GM23338 (cell line): ENCODE results near the gene TASOR2. TPM values are rescaled to one million over a fixed set of nuclear protein-coding genes. Genes with fewer than 3 reads are reported as not detected.

Experiments used
- ATAC-seq: fragments of 200-7000 bp; cut with Tn5 transposase; 3 replicates; pipeline ENCODE4 v1.9.1; 2020
- DNase-seq: peaks from one replicate; pipeline ENCODE4 v3.0.0-alpha.2; 2015; ENCODE audit warnings: low spot score
- H2AFZ ChIP-seq: fragments of 200-600 bp; sonication (generic); 2 replicates; pipeline ENCODE4 v1.8.0; 2016; ENCODE audit warnings: antibody characterized with exemption, mild to moderate bottlenecking, moderate library complexity
- H3F3A ChIP-seq: fragments of 200-600 bp; sonication (generic); replicated peaks from 2 replicates; pipeline ENCODE4 v1.8.0; 2017; ENCODE audit warnings: antibody characterized with exemption, mixed run types, low read depth
- H3K27ac ChIP-seq: fragments of 200-600 bp; sonication (generic); 2 replicates; pipeline ENCODE4 v1.6.1; 2016; ENCODE audit warnings: low read depth
- H3K27me3 ChIP-seq: fragments of 200-600 bp; sonication (generic); 2 replicates; pipeline ENCODE4 v1.8.0; 2016; ENCODE audit warnings: mild to moderate bottlenecking, mixed run types, moderate library complexity; ENCODE audit not compliant: insufficient read depth
- H3K36me3 ChIP-seq: fragments of 200-600 bp; sonication (generic); 2 replicates; pipeline ENCODE4 v1.8.0; 2016; ENCODE audit warnings: mild to moderate bottlenecking; ENCODE audit not compliant: insufficient read depth
- H3K4me1 ChIP-seq: fragments of 200-600 bp; sonication (generic); 2 replicates; pipeline ENCODE4 v1.8.0; 2016; ENCODE audit warnings: mild to moderate bottlenecking, moderate library complexity; ENCODE audit not compliant: insufficient read depth
- H3K4me2 ChIP-seq: fragments of 200-600 bp; sonication (generic); 2 replicates; pipeline ENCODE4 v1.7.1; 2017; ENCODE audit warnings: mixed run types
- H3K4me3 ChIP-seq: fragments of 200-600 bp; sonication (generic); 2 replicates; pipeline ENCODE4 v1.6.1; 2016; ENCODE audit warnings: mixed run types
- H3K79me2 ChIP-seq: fragments of 200-600 bp; sonication (generic); replicated peaks from 2 replicates; pipeline ENCODE4 v1.8.0; 2017; ENCODE audit warnings: mild to moderate bottlenecking; ENCODE audit not compliant: insufficient read depth
- H3K9me2 ChIP-seq: fragments of 200-600 bp; sonication (generic); 2 replicates; pipeline ENCODE4 v1.8.0; 2017; ENCODE audit not compliant: insufficient read depth
- H4K20me1 ChIP-seq: fragments of 200-600 bp; sonication (generic); replicated peaks from 2 replicates; pipeline ENCODE4 v1.8.0; 2017; ENCODE audit warnings: mild to moderate bottlenecking; ENCODE audit not compliant: insufficient read depth
- H3K27ac Mint-ChIP-seq: 2 replicates; pipeline ENCODE4 v1.8.0; 2020; ENCODE audit warnings: inconsistent platforms, mild to moderate bottlenecking, moderate library complexity, mixed read lengths
- H3K27me3 Mint-ChIP-seq: 3 replicates; pipeline ENCODE4 v1.8.0; 2022; ENCODE audit warnings: low read depth, mild to moderate bottlenecking, moderate library complexity, mixed read lengths, inconsistent platforms; ENCODE audit not compliant: insufficient read depth, poor library complexity
- H3K36me3 Mint-ChIP-seq: 3 replicates; pipeline ENCODE4 v1.8.0; 2021; ENCODE audit warnings: low read depth, mild to moderate bottlenecking, inconsistent platforms, moderate library complexity, mixed read lengths
- H3K4me1 Mint-ChIP-seq: 3 replicates; pipeline ENCODE4 v1.8.0; 2020; ENCODE audit warnings: mild to moderate bottlenecking, inconsistent platforms, mixed read lengths
- H3K4me3 Mint-ChIP-seq: 3 replicates; pipeline ENCODE4 v1.8.0; 2021; ENCODE audit warnings: moderate library complexity, mild to moderate bottlenecking, inconsistent platforms, mixed read lengths
- H3K9me3 Mint-ChIP-seq: 3 replicates; pipeline ENCODE4 v1.8.0; 2020; ENCODE audit warnings: moderate library complexity, mild to moderate bottlenecking, inconsistent platforms, mixed read lengths
- CREB1 ChIP-seq: fragments of 250-450 bp; sonication (Bioruptor Pico); IDR thresholded peaks from 2 replicates; pipeline ENCODE4 v1.5.0; 2020; ENCODE audit warnings: low read depth, mild to moderate bottlenecking, moderate library complexity
- EZH2 ChIP-seq: fragments of 200-600 bp; sonication (generic); IDR thresholded peaks from one replicate; pipeline ENCODE4 v1.8.0; 2017; ENCODE audit warnings: antibody characterized with exemption, mild to moderate bottlenecking, low read depth; ENCODE audit not compliant: unreplicated experiment
- EZH2phosphoT487 ChIP-seq: fragments of 200-600 bp; sonication (generic); IDR thresholded peaks from one replicate; pipeline ENCODE4 v1.8.1; 2018; ENCODE audit warnings: antibody characterized with exemption; ENCODE audit not compliant: unreplicated experiment
- JUNB ChIP-seq: IDR thresholded peaks from one replicate; pipeline ENCODE4 v1.6.1; 2016; ENCODE audit warnings: antibody characterized with exemption; ENCODE audit not compliant: unreplicated experiment
- NANOG ChIP-seq: IDR thresholded peaks from 2 replicates; pipeline ENCODE4 v1.6.1; 2016; ENCODE audit warnings: antibody characterized with exemption, borderline replicate concordance
- POLR2AphosphoS5 ChIP-seq: IDR thresholded peaks from 2 replicates; pipeline ENCODE4 v1.6.1; 2016; ENCODE audit warnings: antibody characterized with exemption, low read depth
- STAT1 ChIP-seq: IDR thresholded peaks from one replicate; pipeline ENCODE4 v1.6.1; 2016; ENCODE audit warnings: antibody characterized with exemption; ENCODE audit not compliant: unreplicated experiment
- ZNF114 ChIP-seq: fragments of 250-450 bp; sonication (Bioruptor Pico); IDR thresholded peaks from 2 replicates; pipeline ENCODE4 v1.5.0; 2020; ENCODE audit warnings: mild to moderate bottlenecking, moderate library complexity
- ZNF331 ChIP-seq: fragments of 250-450 bp; sonication (Bioruptor Pico); IDR thresholded peaks from 2 replicates; pipeline ENCODE4 v1.5.0; 2020; ENCODE audit warnings: low read depth, mild to moderate bottlenecking, moderate library complexity
- polyA plus RNA-seq: library from polyadenylated mRNA; unstranded; fragments of >200 nt; fragmentation: Nextera tagmentation; extraction: Ambion mirVana; gene quantifications from 2 replicates; pipeline ENCODE4 v1.2.1, GENCODE V29; 2016
- total RNA-seq: library from RNA; depleted of rRNA; stranded (reverse); fragments of >200 nt; shearing (Covaris generic); gene quantifications from 2 replicates; pipeline ENCODE4 v1.2.3, GENCODE V29; 2014
- TF ChIP-seq, protein P1 (sequence below): IDR thresholded peaks from 2 replicates; pipeline ENCODE4 v1.6.1; 2016; ENCODE audit warnings: antibody characterized with exemption
- TF ChIP-seq, protein P2 (sequence below): fragments of 250-450 bp; sonication (Bioruptor Pico); IDR thresholded peaks from 2 replicates; pipeline ENCODE4 v1.5.0; 2020; ENCODE audit warnings: mild to moderate bottlenecking, moderate library complexity
- TF ChIP-seq, protein P3 (sequence below), 2 experiments: fragments of 200-600 bp in 1 of 2; sonication (generic) in 1 of 2; conservative IDR thresholded peaks; 2 replicates each; pipeline versions ENCODE4 v1.5.1 to v1.6.1; 2016 to 2017; ENCODE audit warnings: antibody characterized with exemption in 2 of 2, low read depth in 2 of 2, mild to moderate bottlenecking in 2 of 2, moderate library complexity in 1 of 2
- TF ChIP-seq, protein P4 (sequence below): IDR thresholded peaks from one replicate; pipeline ENCODE4 v1.6.1; 2018; ENCODE audit warnings: antibody characterized with exemption; ENCODE audit not compliant: unreplicated experiment

The TASOR2 gene
- total and polyA plus RNA-seq, 2 experiments from 2014 or later, result 45.2 to 110 TPM

DNA sequence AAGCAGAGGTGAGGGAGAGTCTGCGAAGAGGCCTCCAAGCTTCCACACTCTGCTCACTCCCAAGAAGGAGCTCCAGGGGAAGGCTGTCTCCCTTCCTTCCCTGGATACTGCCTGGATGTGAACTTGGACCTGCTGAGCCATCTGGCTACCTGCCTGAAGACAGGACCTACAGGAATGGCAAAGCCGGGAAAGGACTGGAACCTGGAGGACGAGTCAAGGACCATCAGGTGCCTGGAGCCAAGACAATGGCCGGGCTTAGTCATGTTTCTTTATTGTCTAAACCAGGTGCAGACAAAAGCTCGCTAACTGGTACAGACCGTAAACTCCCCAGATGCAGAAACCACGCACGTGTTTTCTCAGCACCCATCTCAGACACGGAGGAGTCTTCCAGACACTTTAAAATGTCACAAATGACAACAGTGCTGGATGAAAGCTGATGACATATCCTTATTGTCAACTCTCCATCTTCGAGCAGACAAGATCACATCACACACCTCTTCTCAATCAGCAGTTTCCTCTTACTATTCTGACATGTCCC lies 30.4 kb upstream of the TASOR2 start:
- H3K4me3 Mint-ChIP-seq, result no peak overlapping the region
- no peaks in the 10 kb centered on the region; the same call in 2 of the 3 replicates for H3K36me3 Mint-ChIP-seq
- no peaks in the 10 kb centered on the region for H3K9me3 Mint-ChIP-seq
- peaks cover 26% of the 10 kb centered on the region for H3K79me2 ChIP-seq
- no peaks in the 10 kb centered on the region for H3K27me3 ChIP-seq
- no peaks in the 10 kb centered on the region for H3K36me3 ChIP-seq
- no peak for DNase-seq
- H3K27ac Mint-ChIP-seq, result no peak overlapping the region
- H4K20me1 ChIP-seq, result peaks cover 1% of the 10 kb centered on the region
- no peak overlapping the region for H2AFZ ChIP-seq
- no peak overlapping the region for H3K27ac ChIP-seq
- no peak overlapping the region for H3K4me2 ChIP-seq
- peaks cover 28% of the 10 kb centered on the region for H3K4me1 Mint-ChIP-seq
- H3K9me2 ChIP-seq, result no peaks in the 10 kb centered on the region
- peaks cover 2% of the 10 kb centered on the region for H3K4me1 ChIP-seq
- no peaks in the 10 kb centered on the region for H3F3A ChIP-seq
- no peak overlapping the region for H3K4me3 ChIP-seq
- TF ChIP-seq JUNB (no peak), EZH2 (no peak), STAT1 (no peak), POLR2AphosphoS5 (no peak), ZNF114 (CRISPR knock-in tag) (no peak), ZNF331 (CRISPR knock-in tag) (no peak), EZH2phosphoT487 (no peak), NANOG (no peak), CREB1 (no peak)
- TF ChIP-seq, protein P1, sequence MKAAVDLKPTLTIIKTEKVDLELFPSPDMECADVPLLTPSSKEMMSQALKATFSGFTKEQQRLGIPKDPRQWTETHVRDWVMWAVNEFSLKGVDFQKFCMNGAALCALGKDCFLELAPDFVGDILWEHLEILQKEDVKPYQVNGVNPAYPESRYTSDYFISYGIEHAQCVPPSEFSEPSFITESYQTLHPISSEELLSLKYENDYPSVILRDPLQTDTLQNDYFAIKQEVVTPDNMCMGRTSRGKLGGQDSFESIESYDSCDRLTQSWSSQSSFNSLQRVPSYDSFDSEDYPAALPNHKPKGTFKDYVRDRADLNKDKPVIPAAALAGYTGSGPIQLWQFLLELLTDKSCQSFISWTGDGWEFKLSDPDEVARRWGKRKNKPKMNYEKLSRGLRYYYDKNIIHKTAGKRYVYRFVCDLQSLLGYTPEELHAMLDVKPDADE, result no peak
- TF ChIP-seq, protein P2, sequence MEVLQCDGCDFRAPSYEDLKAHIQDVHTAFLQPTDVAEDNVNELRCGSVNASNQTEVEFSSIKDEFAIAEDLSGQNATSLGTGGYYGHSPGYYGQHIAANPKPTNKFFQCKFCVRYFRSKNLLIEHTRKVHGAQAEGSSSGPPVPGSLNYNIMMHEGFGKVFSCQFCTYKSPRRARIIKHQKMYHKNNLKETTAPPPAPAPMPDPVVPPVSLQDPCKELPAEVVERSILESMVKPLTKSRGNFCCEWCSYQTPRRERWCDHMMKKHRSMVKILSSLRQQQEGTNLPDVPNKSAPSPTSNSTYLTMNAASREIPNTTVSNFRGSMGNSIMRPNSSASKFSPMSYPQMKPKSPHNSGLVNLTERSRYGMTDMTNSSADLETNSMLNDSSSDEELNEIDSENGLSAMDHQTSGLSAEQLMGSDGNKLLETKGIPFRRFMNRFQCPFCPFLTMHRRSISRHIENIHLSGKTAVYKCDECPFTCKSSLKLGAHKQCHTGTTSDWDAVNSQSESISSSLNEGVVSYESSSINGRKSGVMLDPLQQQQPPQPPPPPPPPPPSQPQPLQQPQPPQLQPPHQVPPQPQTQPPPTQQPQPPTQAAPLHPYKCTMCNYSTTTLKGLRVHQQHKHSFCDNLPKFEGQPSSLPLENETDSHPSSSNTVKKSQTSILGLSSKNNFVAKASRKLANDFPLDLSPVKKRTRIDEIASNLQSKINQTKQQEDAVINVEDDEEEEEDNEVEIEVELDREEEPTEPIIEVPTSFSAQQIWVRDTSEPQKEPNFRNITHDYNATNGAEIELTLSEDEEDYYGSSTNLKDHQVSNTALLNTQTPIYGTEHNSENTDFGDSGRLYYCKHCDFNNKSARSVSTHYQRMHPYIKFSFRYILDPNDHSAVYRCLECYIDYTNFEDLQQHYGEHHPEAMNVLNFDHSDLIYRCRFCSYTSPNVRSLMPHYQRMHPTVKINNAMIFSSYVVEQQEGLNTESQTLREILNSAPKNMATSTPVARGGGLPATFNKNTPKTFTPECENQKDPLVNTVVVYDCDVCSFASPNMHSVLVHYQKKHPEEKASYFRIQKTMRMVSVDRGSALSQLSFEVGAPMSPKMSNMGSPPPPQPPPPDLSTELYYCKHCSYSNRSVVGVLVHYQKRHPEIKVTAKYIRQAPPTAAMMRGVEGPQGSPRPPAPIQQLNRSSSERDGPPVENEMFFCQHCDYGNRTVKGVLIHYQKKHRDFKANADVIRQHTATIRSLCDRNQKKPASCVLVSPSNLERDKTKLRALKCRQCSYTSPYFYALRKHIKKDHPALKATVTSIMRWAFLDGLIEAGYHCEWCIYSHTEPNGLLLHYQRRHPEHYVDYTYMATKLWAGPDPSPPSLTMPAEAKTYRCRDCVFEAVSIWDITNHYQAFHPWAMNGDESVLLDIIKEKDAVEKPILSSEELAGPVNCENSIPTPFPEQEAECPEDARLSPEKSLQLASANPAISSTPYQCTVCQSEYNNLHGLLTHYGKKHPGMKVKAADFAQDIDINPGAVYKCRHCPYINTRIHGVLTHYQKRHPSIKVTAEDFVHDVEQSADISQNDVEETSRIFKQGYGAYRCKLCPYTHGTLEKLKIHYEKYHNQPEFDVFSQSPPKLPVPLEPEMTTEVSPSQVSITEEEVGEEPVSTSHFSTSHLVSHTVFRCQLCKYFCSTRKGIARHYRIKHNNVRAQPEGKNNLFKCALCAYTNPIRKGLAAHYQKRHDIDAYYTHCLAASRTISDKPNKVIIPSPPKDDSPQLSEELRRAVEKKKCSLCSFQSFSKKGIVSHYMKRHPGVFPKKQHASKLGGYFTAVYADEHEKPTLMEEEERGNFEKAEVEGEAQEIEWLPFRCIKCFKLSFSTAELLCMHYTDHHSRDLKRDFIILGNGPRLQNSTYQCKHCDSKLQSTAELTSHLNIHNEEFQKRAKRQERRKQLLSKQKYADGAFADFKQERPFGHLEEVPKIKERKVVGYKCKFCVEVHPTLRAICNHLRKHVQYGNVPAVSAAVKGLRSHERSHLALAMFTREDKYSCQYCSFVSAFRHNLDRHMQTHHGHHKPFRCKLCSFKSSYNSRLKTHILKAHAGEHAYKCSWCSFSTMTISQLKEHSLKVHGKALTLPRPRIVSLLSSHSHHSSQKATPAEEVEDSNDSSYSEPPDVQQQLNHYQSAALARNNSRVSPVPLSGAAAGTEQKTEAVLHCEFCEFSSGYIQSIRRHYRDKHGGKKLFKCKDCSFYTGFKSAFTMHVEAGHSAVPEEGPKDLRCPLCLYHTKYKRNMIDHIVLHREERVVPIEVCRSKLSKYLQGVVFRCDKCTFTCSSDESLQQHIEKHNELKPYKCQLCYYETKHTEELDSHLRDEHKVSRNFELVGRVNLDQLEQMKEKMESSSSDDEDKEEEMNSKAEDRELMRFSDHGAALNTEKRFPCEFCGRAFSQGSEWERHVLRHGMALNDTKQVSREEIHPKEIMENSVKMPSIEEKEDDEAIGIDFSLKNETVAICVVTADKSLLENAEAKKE, result no peak
- TF ChIP-seq, protein P3, sequence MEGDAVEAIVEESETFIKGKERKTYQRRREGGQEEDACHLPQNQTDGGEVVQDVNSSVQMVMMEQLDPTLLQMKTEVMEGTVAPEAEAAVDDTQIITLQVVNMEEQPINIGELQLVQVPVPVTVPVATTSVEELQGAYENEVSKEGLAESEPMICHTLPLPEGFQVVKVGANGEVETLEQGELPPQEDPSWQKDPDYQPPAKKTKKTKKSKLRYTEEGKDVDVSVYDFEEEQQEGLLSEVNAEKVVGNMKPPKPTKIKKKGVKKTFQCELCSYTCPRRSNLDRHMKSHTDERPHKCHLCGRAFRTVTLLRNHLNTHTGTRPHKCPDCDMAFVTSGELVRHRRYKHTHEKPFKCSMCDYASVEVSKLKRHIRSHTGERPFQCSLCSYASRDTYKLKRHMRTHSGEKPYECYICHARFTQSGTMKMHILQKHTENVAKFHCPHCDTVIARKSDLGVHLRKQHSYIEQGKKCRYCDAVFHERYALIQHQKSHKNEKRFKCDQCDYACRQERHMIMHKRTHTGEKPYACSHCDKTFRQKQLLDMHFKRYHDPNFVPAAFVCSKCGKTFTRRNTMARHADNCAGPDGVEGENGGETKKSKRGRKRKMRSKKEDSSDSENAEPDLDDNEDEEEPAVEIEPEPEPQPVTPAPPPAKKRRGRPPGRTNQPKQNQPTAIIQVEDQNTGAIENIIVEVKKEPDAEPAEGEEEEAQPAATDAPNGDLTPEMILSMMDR (conservative IDR thresholded peaks at IDR 0.05; ENCODE audit: low read depth in 2 of 2), result no peak
- TF ChIP-seq, protein P4, sequence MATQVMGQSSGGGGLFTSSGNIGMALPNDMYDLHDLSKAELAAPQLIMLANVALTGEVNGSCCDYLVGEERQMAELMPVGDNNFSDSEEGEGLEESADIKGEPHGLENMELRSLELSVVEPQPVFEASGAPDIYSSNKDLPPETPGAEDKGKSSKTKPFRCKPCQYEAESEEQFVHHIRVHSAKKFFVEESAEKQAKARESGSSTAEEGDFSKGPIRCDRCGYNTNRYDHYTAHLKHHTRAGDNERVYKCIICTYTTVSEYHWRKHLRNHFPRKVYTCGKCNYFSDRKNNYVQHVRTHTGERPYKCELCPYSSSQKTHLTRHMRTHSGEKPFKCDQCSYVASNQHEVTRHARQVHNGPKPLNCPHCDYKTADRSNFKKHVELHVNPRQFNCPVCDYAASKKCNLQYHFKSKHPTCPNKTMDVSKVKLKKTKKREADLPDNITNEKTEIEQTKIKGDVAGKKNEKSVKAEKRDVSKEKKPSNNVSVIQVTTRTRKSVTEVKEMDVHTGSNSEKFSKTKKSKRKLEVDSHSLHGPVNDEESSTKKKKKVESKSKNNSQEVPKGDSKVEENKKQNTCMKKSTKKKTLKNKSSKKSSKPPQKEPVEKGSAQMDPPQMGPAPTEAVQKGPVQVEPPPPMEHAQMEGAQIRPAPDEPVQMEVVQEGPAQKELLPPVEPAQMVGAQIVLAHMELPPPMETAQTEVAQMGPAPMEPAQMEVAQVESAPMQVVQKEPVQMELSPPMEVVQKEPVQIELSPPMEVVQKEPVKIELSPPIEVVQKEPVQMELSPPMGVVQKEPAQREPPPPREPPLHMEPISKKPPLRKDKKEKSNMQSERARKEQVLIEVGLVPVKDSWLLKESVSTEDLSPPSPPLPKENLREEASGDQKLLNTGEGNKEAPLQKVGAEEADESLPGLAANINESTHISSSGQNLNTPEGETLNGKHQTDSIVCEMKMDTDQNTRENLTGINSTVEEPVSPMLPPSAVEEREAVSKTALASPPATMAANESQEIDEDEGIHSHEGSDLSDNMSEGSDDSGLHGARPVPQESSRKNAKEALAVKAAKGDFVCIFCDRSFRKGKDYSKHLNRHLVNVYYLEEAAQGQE, result no peak
- no peak for ATAC-seq
- H3K27me3 Mint-ChIP-seq, result peaks cover 17% of the 10 kb centered on the region
